Upper lobe of left lung (tissue), 6 donors: ENCODE results near the gene MESD. TPM values are rescaled to one million over a fixed set of nuclear protein-coding genes. Genes with fewer than 3 reads are reported as not detected.

Experiments used
- ATAC-seq, 2 donors: fragments of 200-7000 bp; cut with Tn5 transposase; one replicate each; pipeline ENCODE4 v1.9.1; 2022; ENCODE audit warnings: mild to moderate bottlenecking in 2 of 2, moderate library complexity in 2 of 2; ENCODE audit not compliant: low FRiP score in 2 of 2
- DNase-seq, 2 donors: peaks; one replicate each; pipeline ENCODE4 v3.0.0-alpha.2; 2019 to 2020
- H3K27ac ChIP-seq, 4 donors: fragments of 200-600 bp; sonication (generic); one replicate each; pipeline ENCODE4 v1.5.1; 2016 to 2019
- H3K27me3 ChIP-seq, 4 donors: fragments of 200-600 bp; sonication (generic); one replicate each; pipeline ENCODE4 v1.5.1; 2017 to 2019
- H3K36me3 ChIP-seq, 4 donors: fragments of 200-600 bp; sonication (generic); one replicate each; pipeline ENCODE4 v1.5.1; 2016 to 2019
- H3K4me1 ChIP-seq, 4 donors: fragments of 200-600 bp; sonication (generic); one replicate each; pipeline ENCODE4 v1.5.1; 2018 to 2019
- H3K4me3 ChIP-seq, 4 donors: fragments of 200-600 bp; sonication (generic); one replicate each; pipeline ENCODE4 v1.5.1; 2017 to 2019; ENCODE audit warnings: mild to moderate bottlenecking in 2 of 4, moderate library complexity in 1 of 4
- H3K9me3 ChIP-seq, 4 donors: fragments of 200-600 bp; sonication (generic); one replicate each; pipeline ENCODE4 v1.5.1; 2018 to 2019
- CTCF ChIP-seq, 6 experiments: fragments of 450-650 bp in 4 of 6; fragments of 200-600 bp in 2 of 6; sonication (generic) in 2 of 6; IDR thresholded peaks; one replicate each; pipeline ENCODE4 v1.5.1; 2016 to 2019; ENCODE audit warnings: antibody characterized with exemption in 6 of 6
- EP300 ChIP-seq, 4 donors: sonication (generic); formaldehyde crosslinking; IDR thresholded peaks; one replicate each; pipeline ENCODE4 v1.5.1; 2017; ENCODE audit warnings: antibody characterized with exemption in 4 of 4, control low read depth in 2 of 4
- POLR2A ChIP-seq, 4 donors: fragments of 450-650 bp; IDR thresholded peaks; one replicate each; pipeline ENCODE4 v1.5.1; 2016 to 2017; ENCODE audit warnings: antibody characterized with exemption in 4 of 4, mild to moderate bottlenecking in 2 of 4
- POLR2AphosphoS5 ChIP-seq, 2 donors: sonication (generic); formaldehyde crosslinking; IDR thresholded peaks; one replicate each; pipeline ENCODE4 v1.5.1; 2017; ENCODE audit warnings: antibody characterized with exemption in 2 of 2
- WGBS, 2 donors: methylation state at CpG; one replicate each; pipeline ENCODE4 v1.1.5; 2017 to 2018; 5-methylcytosine and 5-hydroxymethylcytosine counted together
- total RNA-seq, 6 donors: library from RNA; depleted of rRNA in 4 of 6; stranded (reverse); fragments of >200 nt in 4 of 6; gene quantifications; one replicate each; pipeline versions ENCODE4 v1.1.0 to v1.2.1, GENCODE V29; 2016 to 2021
- donor health status: DM: no; HTN: no; CAD: no; lungs with moderate emphysema.
- donor health status: DM: no; HTN: yes; CAD: no; lungs with severe emphysema.

MESD gene
- total RNA-seq, 6 donors from 2014 or later, result 18.2 to 35.6 (median 23.5) TPM

- WGBS, 2 donors, result 81 to 100% methylated on average over 1 to 2 of the region's 2 CpGs
- no peaks in the 10 kb centered on the region for H3K27me3 ChIP-seq
- peaks cover 8 to 46% (median 39%) of the 10 kb centered on the region in 4 donors for H3K4me1 ChIP-seq
- no peak overlapping the region for H3K27ac ChIP-seq
- H3K4me3 ChIP-seq, result no peak overlapping the region
- TF ChIP-seq POLR2AphosphoS5 (IDR thresholded peaks at IDR 0.05), result no peak
- no peak for TF ChIP-seq EP300 (IDR thresholded peaks at IDR 0.05)
- no peak for TF ChIP-seq POLR2A (IDR thresholded peaks at IDR 0.05)
- TF ChIP-seq CTCF (IDR thresholded peaks at IDR 0.05), result no peak
- no peaks in the 10 kb centered on the region for H3K36me3 ChIP-seq
- ATAC-seq, result no peak
- no peak for DNase-seq
- H3K9me3 ChIP-seq, result no peaks in the 10 kb centered on the region
These were observed 37.4 kb upstream of the MESD start for GRCh38 chr15:81026836-81027599.

GRCh38 chr15:81025721-81026370 is 36.2 kb upstream of the MESD start:
- DNase-seq (no peak), ATAC-seq (no peak)
- no peak overlapping the region for H3K4me3 ChIP-seq
- TF ChIP-seq POLR2AphosphoS5 (IDR thresholded peaks at IDR 0.05) (no peak), POLR2A (IDR thresholded peaks at IDR 0.05) (no peak), EP300 (IDR thresholded peaks at IDR 0.05) (no peak), CTCF (IDR thresholded peaks at IDR 0.05) (no peak)
- no peak overlapping the region for H3K27ac ChIP-seq
- WGBS, 2 donors, result 77 to 87% methylated on average over 4 of the region's 4 CpGs
- H3K27me3 ChIP-seq, result no peaks in the 10 kb centered on the region
- peaks cover 8 to 43% (median 38%) of the 10 kb centered on the region in 4 donors for H3K4me1 ChIP-seq
- no peaks in the 10 kb centered on the region for H3K36me3 ChIP-seq
- H3K9me3 ChIP-seq, result no peaks in the 10 kb centered on the region

- H3K4me3 ChIP-seq, result no peak overlapping the region
- no peaks in the 10 kb centered on the region for H3K36me3 ChIP-seq
- WGBS, 2 donors, result 79 to 89% methylated on average over 8 of the region's 8 CpGs
- H3K27ac ChIP-seq, result peak overlapping the region; percentile 65 to 75 (median 72)
- H3K9me3 ChIP-seq, result no peaks in the 10 kb centered on the region
- H3K4me1 ChIP-seq, result peaks cover 8 to 36% (median 33%) of the 10 kb centered on the region in 4 donors
- ATAC-seq (no peak), DNase-seq (no peak)
- TF ChIP-seq EP300 (IDR thresholded peaks at IDR 0.05), result no peak
- no peak for TF ChIP-seq CTCF (IDR thresholded peaks at IDR 0.05)
- no peak for TF ChIP-seq POLR2AphosphoS5 (IDR thresholded peaks at IDR 0.05)
- TF ChIP-seq POLR2A (IDR thresholded peaks at IDR 0.05), result no peak
- no peaks in the 10 kb centered on the region for H3K27me3 ChIP-seq
These were observed 35.3 kb upstream of the MESD start for GRCh38 chr15:81024936-81025335.

- H3K36me3 ChIP-seq, result no peaks in the 10 kb centered on the region
- no peaks in the 10 kb centered on the region for H3K9me3 ChIP-seq
- peaks cover 8 to 31% (median 28%) of the 10 kb centered on the region in 4 donors for H3K4me1 ChIP-seq
- H3K4me3 ChIP-seq, result no peak overlapping the region
- DNase-seq (peak in 1 of 2 donors; percentile 43), ATAC-seq (peak; percentile 29 to 62)
- 55 to 57% methylated on average over 10 of the region's 10 CpGs for WGBS, 2 donors
- TF ChIP-seq POLR2A (IDR thresholded peaks at IDR 0.05) (peak in 1 of 4 donors; percentile 16), EP300 (IDR thresholded peaks at IDR 0.05) (no peak), CTCF (IDR thresholded peaks at IDR 0.05) (no peak), POLR2AphosphoS5 (IDR thresholded peaks at IDR 0.05) (no peak)
- peak overlapping the region; percentile 65 to 75 (median 72) for H3K27ac ChIP-seq
- no peaks in the 10 kb centered on the region for H3K27me3 ChIP-seq
These were observed 34.8 kb upstream of the MESD start for GRCh38 chr15:81024265-81024872.
